GM12873 (cell line): Measurements from ENCODE around the gene THTPA.
A peak's percentile ranks its signal among the peaks of the same experiment; 100 is the strongest.

Experiments
- TF ChIP-seq, protein P1 (sequence below): IDR thresholded peaks from 2 replicates; pipeline ENCODE4 v1.5.1; 2012; ENCODE audit warnings: low read depth, mild to moderate bottlenecking, moderate library complexity, low read length, control low read depth; ENCODE audit not compliant: insufficient read depth; ENCODE audit errors: missing control alignments

The THTPA gene

GRCh38 chr14:23580152-23580926 lies 24.3 kb downstream of the THTPA start:
- TF ChIP-seq, protein P1, sequence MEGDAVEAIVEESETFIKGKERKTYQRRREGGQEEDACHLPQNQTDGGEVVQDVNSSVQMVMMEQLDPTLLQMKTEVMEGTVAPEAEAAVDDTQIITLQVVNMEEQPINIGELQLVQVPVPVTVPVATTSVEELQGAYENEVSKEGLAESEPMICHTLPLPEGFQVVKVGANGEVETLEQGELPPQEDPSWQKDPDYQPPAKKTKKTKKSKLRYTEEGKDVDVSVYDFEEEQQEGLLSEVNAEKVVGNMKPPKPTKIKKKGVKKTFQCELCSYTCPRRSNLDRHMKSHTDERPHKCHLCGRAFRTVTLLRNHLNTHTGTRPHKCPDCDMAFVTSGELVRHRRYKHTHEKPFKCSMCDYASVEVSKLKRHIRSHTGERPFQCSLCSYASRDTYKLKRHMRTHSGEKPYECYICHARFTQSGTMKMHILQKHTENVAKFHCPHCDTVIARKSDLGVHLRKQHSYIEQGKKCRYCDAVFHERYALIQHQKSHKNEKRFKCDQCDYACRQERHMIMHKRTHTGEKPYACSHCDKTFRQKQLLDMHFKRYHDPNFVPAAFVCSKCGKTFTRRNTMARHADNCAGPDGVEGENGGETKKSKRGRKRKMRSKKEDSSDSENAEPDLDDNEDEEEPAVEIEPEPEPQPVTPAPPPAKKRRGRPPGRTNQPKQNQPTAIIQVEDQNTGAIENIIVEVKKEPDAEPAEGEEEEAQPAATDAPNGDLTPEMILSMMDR, result no peak

- TF ChIP-seq, protein P1, result no peak
Observed at GRCh38 chr14:23580948-23581281, 24.8 kb downstream of the THTPA start.

DNA sequence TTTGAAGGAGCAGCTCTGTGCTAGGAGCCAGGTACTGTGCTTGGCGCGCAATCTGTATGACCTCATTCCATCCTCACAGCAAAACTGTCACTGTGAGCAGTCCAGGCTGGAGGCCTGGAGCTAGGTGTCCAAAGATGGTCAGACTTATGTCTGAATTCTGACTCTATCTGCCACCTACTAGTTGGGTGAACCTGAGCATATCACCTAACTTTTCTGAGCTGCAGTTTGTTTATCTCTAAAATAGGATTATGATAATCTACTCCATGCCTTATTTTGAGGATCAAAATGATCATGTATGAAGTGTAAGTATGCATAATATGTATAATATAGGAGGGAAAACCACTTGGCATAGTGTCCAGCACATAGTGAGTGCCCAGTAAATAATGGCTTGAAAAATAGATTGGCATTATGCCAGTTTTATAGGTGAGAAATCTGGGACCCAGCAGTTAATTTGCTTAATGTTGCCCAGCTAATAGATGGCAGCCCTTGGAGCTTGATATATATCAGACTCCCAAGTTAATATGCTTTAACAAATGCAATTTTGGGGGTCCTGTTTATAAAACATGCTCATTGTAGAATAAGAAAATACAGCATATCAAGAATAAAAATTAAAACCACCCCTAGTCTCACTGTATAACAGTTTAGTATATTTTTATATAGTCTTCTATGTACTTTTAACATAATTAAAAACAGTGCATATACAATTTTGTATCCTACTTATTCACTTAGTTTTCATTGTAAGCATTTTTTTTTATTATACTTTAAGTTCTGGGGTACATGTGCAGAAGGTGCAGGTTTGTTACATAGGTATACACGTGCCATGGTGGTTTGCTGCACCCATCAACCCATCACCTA lies 27.1 kb downstream of the THTPA start:
- TF ChIP-seq, protein P1, result no peak

DNA sequence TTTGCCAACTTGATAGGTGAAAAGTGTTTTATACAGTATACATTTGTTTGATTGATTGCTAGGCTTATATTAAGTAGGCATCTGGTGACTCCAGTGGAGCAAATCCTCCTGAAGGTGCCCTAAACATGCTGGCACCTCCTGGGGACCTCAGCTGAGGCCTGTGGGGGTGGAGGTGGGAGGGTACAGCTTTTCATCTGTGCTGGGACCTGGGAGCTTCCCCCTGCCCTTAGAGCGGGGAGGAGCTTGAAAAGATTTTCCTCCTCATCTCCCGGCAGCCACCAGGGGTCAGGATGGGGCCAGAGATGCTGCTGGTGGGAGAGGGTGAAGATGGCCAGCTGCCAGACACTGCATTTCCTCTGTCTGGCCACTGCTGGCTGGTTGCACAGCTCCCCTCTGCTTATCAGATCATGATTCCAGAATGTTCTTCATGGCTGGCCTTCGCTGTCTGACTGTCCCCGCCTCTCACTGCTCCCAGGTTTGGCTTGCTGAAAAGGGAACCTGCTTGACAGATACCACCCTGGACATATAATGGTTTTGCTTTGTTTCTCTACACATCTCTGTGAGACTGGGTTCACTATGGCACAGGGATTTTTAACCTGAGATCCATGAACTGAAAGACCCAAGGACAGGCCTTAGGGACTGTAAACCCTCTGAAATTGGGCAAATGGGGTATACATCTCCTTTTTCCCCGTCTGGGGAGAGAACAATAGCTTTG lies 33.0 kb downstream of the THTPA start:
- TF ChIP-seq, protein P1, result peak; percentile 95

- TF ChIP-seq, protein P1, result no peak
Observed at GRCh38 chr14:23589606-23590005, 33.5 kb downstream of the THTPA start.

DNA sequence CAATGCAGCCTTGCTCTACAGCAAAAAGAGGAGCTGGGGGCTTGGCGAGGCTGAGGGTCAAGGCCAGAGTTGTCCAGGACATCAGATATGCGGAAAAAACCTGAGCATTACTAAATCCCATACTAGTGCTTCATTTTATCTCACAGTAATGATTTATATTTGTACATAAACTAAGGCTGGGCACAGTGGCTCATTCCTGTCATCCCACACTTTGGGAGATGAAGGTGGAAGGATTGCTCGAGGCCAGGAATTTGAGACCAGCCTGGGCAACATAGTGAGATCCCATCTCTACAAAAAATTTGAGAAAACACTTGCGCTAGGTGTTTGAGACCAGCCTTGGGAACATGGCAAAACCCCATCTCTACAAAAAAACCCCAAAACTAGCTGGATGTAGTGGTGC lies 34.1 kb downstream of the THTPA start:
- TF ChIP-seq, protein P1, result no peak

DNA sequence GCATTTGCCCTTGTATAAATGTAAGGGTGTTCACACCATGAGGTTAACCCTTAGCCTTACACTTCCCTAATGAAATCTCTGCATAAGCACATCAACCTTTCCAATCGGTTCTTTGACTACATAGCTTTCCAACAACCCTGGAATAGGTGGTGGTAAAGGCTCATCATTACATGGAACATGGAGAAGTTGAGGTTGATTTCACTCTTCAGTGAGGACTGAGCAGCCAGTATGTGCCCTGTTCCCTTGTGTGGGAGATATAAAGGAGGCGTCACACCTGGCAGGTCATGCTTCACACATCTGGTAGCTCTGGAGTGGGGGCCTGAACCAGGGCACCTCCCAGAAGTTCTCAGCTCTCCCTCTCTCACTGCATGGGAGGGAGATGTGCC lies 44.2 kb downstream of the THTPA start:
- TF ChIP-seq, protein P1, result no peak
